ENCODE measurements around the gene ZDHHC3. TPM values are rescaled to one million over a fixed set of nuclear protein-coding genes. Genes with fewer than 3 reads are reported as not detected.

Gene ZDHHC3
- total RNA-seq, 2 donors from 2014 or later: 64.6 to 91.7 TPM

- H3K4me3 ChIP-seq: no peak overlapping the region
- no peaks in the 10 kb centered on the region for H3K27me3 ChIP-seq (replicated peaks; ENCODE audit: insufficient read depth)
- no peaks in the 10 kb centered on the region for H3K9me3 ChIP-seq
- intact Hi-C loops (cut with DNase I): no loop called here
- DNase-seq (ENCODE audit: low spot score): no peak
- H3K4me1 ChIP-seq (replicated peaks): no peaks in the 10 kb centered on the region
- no peaks in the 10 kb centered on the region for H3K36me3 ChIP-seq
- H3K27ac ChIP-seq: no peak overlapping the region
- 52% methylated on average over 8 of the region's 8 CpGs for WGBS
- TF ChIP-seq CTCF (IDR thresholded peaks at IDR 0.05): no peak
- no peak for TF ChIP-seq POLR2A (IDR thresholded peaks at IDR 0.05)
- no peak for TF ChIP-seq POLR2AphosphoS5 (IDR thresholded peaks at IDR 0.05)
These were observed 44.6 kb upstream of the ZDHHC3 start for GRCh38 chr3:45020534-45020933.

DNA sequence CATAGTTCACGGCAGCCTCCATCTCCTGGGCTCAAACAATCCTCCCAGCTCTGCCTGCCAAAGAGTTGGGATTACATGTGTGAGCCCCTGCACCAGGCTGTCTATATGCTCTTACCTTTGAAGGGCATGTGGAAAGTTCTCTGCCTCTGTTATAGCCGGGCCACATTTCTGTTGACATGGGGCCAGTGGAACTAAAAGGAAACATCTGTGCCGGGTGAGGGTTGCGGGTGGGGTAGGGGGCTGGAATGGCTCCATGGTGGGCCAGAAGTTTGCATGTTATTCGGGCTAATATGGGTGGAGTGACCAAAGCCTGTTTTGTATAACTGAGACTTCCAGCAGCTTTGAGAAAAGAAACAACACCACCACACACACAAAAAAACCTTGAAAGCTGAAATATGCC, 41.8 kb upstream of the ZDHHC3 start:
- no peak for DNase-seq (ENCODE audit: low spot score)
- no peak for TF ChIP-seq POLR2A (IDR thresholded peaks at IDR 0.05)
- Histone ChIP-seq H3K27me3 (replicated peaks; ENCODE audit: insufficient read depth) (no peaks in the 10 kb centered on the region), H3K9me3 (no peaks in the 10 kb centered on the region), H3K36me3 (no peaks in the 10 kb centered on the region), H3K4me1 (replicated peaks) (no peaks in the 10 kb centered on the region), H3K27ac (no peak overlapping the region), H3K4me3 (no peak overlapping the region)
- WGBS: 54% methylated on average over 5 of the region's 5 CpGs
- intact Hi-C loops (cut with DNase I): no loop called here

GRCh38 chr3:45016916-45017315, 40.9 kb upstream of the ZDHHC3 start:
- no peak for DNase-seq (ENCODE audit: low spot score)
- H3K27ac ChIP-seq: no peak overlapping the region
- intact Hi-C loops (cut with DNase I): no loop called here
- H3K27me3 ChIP-seq (replicated peaks; ENCODE audit: insufficient read depth): no peaks in the 10 kb centered on the region
- H3K4me3 ChIP-seq: no peak overlapping the region
- H3K36me3 ChIP-seq: no peaks in the 10 kb centered on the region
- no peaks in the 10 kb centered on the region for H3K9me3 ChIP-seq
- H3K4me1 ChIP-seq (replicated peaks): no peaks in the 10 kb centered on the region
- no peak for TF ChIP-seq POLR2AphosphoS5 (IDR thresholded peaks at IDR 0.05)
- no peak for TF ChIP-seq POLR2A (IDR thresholded peaks at IDR 0.05)
- no peak for TF ChIP-seq CTCF (IDR thresholded peaks at IDR 0.05)
- 56% methylated on average over 2 of the region's 2 CpGs for WGBS

- intact Hi-C loops (cut with DNase I): no loop called here
- Histone ChIP-seq H3K4me1 (replicated peaks) (no peaks in the 10 kb centered on the region), H3K27me3 (replicated peaks; ENCODE audit: insufficient read depth) (no peaks in the 10 kb centered on the region), H3K4me3 (no peak overlapping the region), H3K27ac (peak overlapping the region; percentile 52 to 55), H3K9me3 (no peaks in the 10 kb centered on the region), H3K36me3 (no peaks in the 10 kb centered on the region)
- 87% methylated on average over 4 of the region's 4 CpGs for WGBS
- no peak for TF ChIP-seq POLR2A (IDR thresholded peaks at IDR 0.05)
- no peak for TF ChIP-seq POLR2AphosphoS5 (IDR thresholded peaks at IDR 0.05)
- TF ChIP-seq CTCF (IDR thresholded peaks at IDR 0.05): no peak
- DNase-seq (ENCODE audit: low spot score): no peak
These were observed 36.6 kb upstream of the ZDHHC3 start for GRCh38 chr3:45012577-45012976.

GRCh38 chr3:45011756-45012508, 36.0 kb upstream of the ZDHHC3 start:
- no peak overlapping the region for H3K4me3 ChIP-seq
- intact Hi-C loops (cut with DNase I): no loop called here
- no peak for DNase-seq (ENCODE audit: low spot score)
- 25% methylated on average over 7 of the region's 7 CpGs for WGBS
- H3K36me3 ChIP-seq: no peaks in the 10 kb centered on the region
- no peaks in the 10 kb centered on the region for H3K9me3 ChIP-seq
- TF ChIP-seq POLR2A (IDR thresholded peaks at IDR 0.05) (no peak), POLR2AphosphoS5 (IDR thresholded peaks at IDR 0.05) (peak; percentile 44)
- H3K27ac ChIP-seq: peak overlapping the region; percentile 52 to 55
- H3K27me3 ChIP-seq (replicated peaks; ENCODE audit: insufficient read depth): no peaks in the 10 kb centered on the region
- no peaks in the 10 kb centered on the region for H3K4me1 ChIP-seq (replicated peaks)

DNA sequence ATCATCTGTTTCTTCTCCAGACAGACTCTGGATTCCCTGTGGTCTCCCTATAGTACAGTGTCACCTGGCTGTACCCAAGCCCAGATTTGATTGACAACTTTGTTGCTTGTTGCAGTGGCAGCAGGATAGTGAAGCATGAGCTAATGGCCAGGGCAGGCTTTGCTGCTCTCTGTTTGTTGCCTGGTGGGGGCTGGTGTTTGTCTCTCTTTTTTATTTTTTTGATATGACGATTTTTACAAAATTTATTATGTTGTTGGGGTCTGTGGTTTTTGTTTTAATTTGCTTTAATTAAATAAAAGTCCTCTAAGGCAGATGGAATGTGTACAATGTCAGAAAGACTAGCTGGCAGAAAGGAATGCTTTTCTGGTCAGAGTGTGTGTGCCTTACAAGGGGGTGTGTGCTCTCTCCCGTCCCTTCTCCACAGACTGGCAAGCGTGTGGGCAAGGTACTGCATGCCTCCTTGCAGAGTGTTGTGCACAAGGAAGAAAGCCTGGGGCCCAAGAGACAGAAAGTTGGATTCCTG, 34.9 kb upstream of the ZDHHC3 start:
- H3K27me3 ChIP-seq (replicated peaks; ENCODE audit: insufficient read depth): no peaks in the 10 kb centered on the region
- intact Hi-C loops (cut with DNase I): no loop called here
- no peaks in the 10 kb centered on the region for H3K36me3 ChIP-seq
- H3K27ac ChIP-seq: peak overlapping the region in 1 of 2 donors; percentile 52
- H3K4me3 ChIP-seq: no peak overlapping the region
- 13% methylated on average over 3 of the region's 3 CpGs for WGBS
- DNase-seq (ENCODE audit: low spot score): no peak
- TF ChIP-seq POLR2A (IDR thresholded peaks at IDR 0.05): no peak
- TF ChIP-seq POLR2AphosphoS5 (IDR thresholded peaks at IDR 0.05): no peak
- TF ChIP-seq CTCF (IDR thresholded peaks at IDR 0.05): no peak
- no peaks in the 10 kb centered on the region for H3K9me3 ChIP-seq
- no peaks in the 10 kb centered on the region for H3K4me1 ChIP-seq (replicated peaks)
